Stimulated activated CD8-positive, alpha-beta memory T cell treated with anti-CD3 and anti-CD28 coated beads, Interleukin-15, amount 100 ng/mL, for 24 hours (primary cell): ENCODE results near the gene AP5B1.
"Not testable (repeated sequence)": the region's sequence is repeated elsewhere in the genome, so short reads cannot be mapped to it uniquely, and the experiment has no call there.

ENCODE experiments used
- DNase-seq: peaks from one replicate; pipeline ENCODE4 v3.0.0-alpha.2; 2020; ENCODE audit warnings: low read depth

AP5B1 gene

DNA sequence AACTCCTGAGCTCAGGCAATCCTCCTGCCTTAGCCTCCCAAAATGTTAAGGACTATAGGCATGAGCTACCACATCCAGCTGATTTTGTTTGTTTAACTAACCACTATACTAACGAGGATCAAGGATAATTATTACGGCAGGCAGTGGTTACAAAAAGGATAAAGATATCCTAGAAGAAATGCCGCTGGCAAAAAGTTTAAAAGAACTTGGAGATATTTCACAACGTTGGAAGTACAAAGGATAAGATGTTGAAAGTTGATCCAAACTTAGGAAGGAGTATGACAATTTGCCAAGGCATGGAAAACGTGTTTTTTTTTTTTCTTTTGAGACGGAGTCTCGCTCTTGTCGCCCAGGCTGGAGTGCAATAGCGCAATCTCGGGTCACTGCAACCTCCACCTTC lies 13.4 kb downstream of the AP5B1 start:
- DNase-seq: no peak

DNA sequence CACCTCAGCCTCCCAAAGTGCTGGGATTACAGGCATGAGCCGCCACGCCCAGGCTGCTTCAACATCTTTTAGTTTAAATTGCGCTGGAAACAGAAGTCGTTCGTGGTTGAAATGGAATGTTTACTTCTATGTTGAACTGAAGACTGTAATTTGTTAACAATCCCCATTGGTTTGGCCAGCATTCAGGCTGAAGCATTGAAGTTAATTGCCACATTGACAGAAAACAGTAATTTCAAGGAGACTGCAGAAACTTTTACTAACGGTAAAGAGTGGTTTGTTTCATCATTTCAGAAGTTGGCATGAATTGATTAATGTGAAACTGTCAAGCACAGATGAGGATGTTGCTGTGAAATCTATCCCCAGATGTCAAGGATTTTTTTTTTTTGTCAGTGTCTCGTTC lies 14.2 kb downstream of the AP5B1 start:
- no peak for DNase-seq

DNA sequence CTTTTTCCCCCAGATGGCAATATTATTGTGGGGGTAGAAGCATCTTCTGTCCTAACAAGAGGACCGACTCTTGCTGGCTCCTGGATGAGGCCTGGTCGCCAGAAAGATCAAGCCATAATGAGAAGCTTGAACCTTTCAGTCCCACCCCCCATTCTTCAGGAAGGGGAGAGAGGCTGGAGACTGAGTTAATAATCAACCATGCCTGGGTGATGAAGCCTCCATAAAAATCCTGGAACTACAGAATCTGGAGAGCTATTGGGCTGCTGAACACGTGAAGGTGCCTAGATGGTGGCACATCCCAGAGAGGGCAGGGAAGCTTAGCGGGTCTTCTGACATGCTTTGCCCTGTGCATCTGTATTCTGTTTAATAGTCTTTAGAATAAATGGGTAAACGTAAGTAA lies 16.3 kb downstream of the AP5B1 start:
- DNase-seq: no peak

DNA sequence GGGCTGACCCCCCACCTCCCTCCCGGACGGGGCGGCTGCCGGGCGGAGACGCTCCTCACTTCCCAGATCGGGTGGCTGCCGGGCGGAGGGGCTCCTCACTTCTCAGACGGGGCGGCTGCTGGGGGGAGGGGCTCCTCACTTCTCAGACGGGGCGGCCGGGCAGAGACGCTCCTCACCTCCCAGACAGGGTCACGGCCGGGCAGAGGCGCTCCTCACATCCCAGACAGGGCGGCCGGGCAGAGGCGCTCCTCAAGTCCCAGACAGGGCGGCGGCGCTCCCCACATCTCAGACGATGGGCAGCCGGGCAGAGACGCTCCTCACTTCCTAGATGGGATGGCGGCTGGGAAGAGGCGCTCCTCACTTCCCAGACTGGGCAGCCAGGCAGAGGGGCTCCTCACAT lies 18.0 kb downstream of the AP5B1 start:
- DNase-seq: not testable (repeated sequence)

DNA sequence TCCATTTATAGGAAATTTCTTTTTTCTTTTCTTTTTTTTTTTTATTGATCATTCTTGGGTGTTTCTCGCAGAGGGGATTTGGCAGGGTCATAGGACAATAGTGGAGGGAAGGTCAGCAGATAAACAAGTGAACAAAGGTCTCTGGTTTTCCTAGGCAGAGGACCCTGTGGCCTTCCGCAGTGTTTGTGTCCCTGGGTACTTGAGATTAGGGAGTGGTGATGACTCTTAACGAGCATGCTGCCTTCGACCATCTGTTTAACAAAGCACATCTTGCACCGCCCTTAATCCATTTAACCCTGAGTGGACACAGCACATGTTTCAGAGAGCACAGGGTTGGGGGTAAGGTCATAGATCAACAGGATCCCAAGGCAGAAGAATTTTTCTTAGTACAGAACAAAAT lies 18.6 kb downstream of the AP5B1 start:
- not testable (repeated sequence) for DNase-seq

DNA sequence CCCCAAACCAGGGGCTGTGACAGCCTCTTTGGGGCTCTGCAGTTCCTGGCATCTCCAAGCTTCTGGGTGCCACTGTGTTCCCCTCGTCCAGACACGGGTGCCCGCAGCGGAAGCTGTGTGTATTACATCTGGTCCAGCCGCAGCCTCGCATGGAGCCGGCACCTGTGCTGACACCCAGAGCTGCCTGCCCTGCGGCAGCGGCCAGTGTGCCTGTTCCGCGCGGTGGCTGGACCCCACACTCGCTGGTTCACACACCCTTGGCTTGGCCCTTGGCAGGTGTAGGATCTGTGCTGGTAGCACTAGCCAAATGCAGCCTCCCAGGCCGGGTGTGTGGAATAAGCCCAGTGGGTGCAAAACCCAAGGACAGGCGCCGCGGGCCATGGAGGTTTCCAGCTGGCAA lies 35.7 kb downstream of the AP5B1 start:
- no peak for DNase-seq

DNA sequence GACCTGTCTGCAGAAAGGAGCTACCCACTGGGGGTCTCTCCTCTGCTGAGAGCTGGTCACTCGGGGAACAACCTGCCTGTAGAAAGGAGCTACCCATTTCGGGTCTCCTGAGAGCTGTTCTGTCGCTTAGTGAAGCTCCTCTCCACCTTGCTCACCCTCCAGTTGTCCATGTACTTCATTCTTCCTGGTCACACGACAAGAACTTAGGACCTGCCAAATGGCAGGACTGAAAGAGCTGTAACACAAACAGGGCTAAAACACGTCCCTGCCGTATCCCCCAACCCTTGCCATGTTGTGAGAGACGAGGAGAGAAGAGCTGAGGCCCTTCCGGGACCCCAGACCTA lies 36.1 kb downstream of the AP5B1 start:
- no peak for DNase-seq

DNA sequence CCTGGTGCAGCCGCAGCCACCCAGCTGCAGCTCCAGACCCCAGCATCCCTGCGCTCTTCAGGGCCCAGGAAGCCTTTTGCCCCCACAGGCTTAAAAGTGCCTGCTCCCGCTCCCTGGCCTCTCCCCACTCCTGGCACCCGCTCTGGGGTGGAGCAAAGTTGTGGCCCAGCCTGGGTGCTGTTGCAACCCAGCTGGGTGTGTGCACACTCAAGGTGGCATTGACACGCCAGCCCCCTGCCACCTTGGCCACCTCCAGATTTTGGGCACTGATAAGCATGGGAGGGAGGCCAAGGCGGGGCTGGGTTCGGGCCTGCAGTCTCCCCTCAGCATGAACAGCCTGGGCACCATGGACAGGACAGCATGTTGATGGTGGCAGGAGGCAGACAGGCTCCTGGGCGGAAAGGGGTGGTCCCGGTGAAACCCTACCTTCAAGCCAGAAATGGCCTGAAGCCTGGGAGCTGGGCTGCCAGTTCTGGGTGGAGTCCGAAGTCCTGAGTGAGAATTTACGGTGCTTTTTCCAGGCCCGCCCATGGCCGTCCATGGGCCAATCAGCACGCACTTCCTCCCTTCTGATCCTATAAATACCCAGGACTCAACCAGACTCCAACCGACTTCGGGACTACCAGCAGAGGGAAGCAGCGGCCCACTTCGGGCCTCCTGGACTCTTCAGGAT lies 36.6 kb downstream of the AP5B1 start:
- no peak for DNase-seq

DNA sequence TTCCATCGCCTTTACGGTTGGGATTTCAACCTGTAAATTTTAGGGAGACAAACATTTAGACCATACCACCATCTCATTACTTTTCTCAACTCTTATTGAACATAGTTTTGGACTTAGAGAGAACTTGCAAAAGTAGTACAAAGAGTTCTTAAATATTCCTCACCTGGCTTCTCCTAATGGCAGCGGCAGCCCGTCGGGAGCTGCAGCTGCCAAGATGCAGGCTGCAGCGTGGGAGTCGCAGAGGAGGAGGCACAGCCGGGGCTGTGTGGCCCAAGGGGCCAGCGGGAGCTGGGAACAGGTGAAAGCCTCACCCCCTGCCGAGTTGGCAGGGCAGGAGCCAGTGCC lies 37.1 kb downstream of the AP5B1 start:
- DNase-seq: no peak

DNA sequence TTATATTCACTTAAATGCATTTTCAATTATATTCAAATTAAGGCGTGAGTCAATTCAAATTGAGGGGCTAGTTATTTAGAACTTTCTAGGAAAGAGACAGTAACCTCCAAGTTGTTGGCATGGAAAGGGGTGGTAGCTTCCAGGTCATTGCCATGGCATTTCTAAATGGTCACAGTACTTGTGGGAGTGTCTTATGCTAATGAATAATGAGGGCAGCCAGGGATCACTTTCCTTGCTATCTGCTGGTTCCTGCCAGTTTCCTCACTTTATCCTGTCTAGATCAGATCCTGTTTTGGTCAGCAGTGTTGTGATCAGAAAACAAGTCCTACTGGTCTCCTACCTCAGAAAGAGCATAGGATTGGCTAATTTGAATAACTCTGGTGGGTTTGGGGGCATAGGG lies 38.4 kb downstream of the AP5B1 start:
- DNase-seq: no peak

DNA sequence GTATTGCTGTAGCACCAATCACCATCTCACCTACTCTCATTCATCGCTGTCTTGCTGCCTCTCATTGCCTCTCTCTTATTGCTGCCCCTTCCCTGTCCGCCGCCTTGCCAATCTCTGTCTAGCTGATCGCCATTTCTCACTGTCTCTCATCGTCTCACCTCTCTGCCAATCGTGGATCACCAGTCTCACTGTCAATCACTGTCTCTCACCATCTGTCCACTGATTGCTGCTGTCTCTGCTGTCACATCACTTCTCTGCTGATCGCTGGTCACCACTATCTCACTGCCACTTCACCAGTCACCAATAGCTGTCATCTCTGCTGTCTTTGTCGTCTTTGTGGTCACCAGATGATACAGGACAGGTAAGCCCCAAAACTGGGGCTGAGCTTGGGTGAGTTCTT lies 39.6 kb downstream of the AP5B1 start:
- DNase-seq: no peak

DNA sequence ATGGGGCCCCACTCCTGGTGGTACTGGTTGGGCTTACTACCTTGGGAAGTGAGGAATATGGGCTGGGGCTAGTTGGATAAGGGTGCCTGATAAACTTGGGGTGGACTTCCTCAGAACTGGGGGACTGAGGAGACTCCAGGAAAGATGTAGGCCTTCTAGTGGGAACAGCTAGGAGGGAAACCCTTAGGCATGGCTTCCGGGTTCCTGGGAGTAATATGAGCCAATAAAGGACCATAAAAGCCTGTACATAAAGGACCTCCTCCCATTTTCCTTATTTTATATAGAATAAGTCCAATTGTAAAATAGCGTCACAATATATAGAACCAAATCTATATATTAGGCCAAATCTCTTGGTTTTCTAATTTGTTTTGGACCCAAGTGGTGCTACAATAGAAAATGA lies 41.8 kb downstream of the AP5B1 start:
- no peak for DNase-seq

DNA sequence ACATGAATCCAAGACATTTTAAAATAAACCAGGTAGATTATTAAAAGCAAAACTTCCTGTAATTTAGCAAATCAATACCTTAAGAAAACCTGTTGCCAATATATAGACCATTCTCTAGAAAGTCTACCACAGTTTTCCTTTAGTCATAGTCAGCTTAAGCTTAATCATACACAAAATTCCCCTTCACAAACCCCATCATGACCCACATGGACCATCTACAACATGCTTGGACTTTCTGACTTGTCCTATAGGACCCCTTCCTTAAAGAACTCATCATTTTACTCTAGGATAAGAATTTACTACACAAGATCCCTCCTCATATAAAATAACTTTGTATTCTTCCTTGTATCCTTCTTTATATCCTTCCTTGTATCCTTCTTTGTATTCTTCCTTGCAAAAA lies 44.0 kb downstream of the AP5B1 start:
- no peak for DNase-seq

DNA sequence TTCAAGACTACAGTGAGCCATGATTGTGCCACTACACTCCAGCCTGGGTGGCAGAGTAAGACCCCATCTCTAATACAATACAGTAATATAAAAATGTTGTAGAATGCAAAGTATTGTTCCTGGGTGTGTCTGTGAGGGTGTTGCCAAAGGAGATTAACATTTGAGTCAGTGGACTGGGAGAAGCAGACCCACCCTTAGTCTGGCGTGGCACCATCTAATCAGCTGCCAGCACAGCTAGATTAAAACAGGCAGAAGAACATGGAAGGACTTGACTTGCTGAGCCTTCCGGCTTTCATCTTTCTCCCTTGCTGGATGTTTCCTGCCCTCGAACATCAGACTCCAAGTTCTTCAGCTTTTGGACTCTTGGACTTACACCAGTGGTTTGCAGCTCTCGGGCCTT lies 45.7 kb downstream of the AP5B1 start:
- not testable (repeated sequence) for DNase-seq

DNA sequence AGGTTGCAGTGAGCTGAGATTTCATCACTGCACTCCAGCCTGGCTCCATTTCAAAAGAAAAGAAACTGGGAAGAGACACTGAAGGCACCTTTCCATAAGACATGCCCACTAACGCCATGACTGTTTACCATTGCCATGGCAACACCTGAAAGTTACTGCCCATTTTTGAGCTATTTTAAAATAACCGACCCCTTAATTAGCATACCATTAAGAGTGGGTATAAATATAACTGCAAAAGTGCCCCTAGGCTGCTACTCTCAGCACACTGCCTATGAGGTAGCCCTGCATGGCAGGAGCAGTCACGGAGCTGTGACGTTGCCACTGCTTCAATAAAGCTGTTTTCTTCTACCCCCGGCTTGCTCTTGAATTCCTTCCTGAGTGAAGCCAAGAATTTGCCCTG lies 50.3 kb downstream of the AP5B1 start:
- no peak for DNase-seq

DNA sequence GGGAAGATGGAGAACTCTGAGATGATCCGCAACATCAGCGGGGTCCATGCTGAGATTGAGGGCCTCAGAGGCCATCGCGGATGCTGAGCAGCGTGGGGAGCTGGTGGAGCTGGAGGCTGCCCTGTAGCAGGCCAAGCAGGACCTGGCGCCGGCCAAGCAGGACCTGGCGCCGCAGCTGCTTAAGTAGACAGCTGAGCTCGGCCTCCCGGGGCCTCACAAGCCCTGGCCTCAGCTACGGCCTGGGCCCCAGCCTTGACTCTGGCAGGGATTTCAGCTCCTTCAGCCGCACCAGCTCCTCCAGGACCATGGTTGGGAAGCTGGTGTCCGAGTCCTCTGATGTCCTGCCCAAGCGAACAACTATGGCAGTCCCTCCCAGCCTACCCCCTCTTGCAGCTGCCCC lies 52.9 kb downstream of the AP5B1 start:
- DNase-seq: no peak

DNA sequence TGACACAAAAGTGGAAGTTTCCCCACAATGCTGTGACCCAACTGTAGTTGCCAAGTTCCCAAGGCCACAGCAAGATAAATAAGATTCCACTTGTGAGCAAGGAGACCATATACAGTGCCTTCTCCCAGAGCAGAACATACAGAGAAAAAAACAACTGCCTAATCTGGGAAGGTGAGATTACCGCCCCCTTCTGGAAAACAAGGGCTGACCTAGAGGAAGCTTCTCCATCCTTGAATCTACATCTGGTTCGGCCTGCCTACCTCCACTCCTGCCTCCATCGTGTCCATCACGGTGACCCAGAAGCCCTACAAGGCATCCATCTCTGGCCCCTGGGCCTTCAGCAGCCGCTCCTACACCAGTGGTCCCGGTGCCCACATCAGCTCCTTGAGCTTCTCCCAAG lies 54.1 kb downstream of the AP5B1 start:
- no peak for DNase-seq
